ENCODE results near the gene MYO3B.

DNA sequence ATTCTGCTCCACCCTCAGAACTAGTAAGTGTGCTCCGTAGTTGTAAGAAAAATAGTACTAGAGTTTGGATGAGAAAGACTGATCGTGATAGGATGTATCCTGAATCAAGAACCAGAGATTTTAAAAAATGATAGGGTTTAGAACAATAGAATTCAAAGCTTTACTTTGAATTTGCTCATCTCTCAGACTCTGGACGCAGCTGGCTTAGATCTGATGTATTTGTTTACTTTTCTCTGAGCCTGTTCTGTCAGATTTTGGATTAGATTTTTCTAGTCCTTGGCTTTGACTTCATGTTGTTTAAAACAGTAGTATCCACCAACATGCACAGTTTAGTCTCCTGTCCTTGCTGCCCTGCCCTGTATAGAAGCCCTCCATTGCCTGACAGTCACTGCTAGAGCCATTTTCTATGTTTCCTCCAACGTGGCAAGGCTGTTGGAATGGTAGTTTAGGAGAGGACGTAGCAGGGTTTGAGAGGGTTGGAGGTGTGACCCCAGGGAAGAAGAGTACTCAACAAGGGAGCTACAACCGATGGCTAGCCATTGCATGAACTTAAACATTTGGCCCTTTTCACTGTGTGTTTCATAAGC lies 92.4 kb downstream of the MYO3B start:
- TF ChIP-seq CTCF (IDR thresholded peaks at IDR 0.05; ENCODE audit: low read length), result no peak
- TF ChIP-seq EZH2phosphoT487 (IDR thresholded peaks at IDR 0.05; ENCODE audit: low read length), result no peak
- TF ChIP-seq EZH2 (optimal IDR thresholded peaks at IDR 0.05; ENCODE audit: low read depth, low read length), result no peak
